Stimulated activated CD8-positive, alpha-beta memory T cell treated with anti-CD3 and anti-CD28 coated beads, Interleukin-7, amount 100 ng/mL, for 48 hours (primary cell): ENCODE measurements around the gene CHTOP.
"Not testable (repeated sequence)": the region's sequence is repeated elsewhere in the genome, so short reads cannot be mapped to it uniquely, and the experiment has no call there.

Experiments
- DNase-seq, 2 donors: peaks; one replicate each; pipeline ENCODE4 v3.0.0-alpha.2; 2020; ENCODE audit warnings: low read depth in 1 of 2; ENCODE audit errors: extremely low read depth in 1 of 2

Gene CHTOP

GRCh38 chr1:153633754-153634665, at the start of gene CHTOP:
TSS of gene CHTOP (plus strand) at chr1:153634066. CDS start at chr1:153636589, 2,523 bp downstream.
- DNase-seq, result peak; percentile 92 to 96

GRCh38 chr1:153585006-153585405, 48.9 kb upstream of the CHTOP start:
- no peak for DNase-seq

GRCh38 chr1:153586347-153586746, 47.5 kb upstream of the CHTOP start:
- no peak for DNase-seq

GRCh38 chr1:153587314-153587713, 46.6 kb upstream of the CHTOP start:
- DNase-seq, result no peak

- DNase-seq, result not testable (repeated sequence)
These were observed 45.8 kb upstream of the CHTOP start for GRCh38 chr1:153588033-153588432.

GRCh38 chr1:153588482-153588881, 45.4 kb upstream of the CHTOP start:
- no peak for DNase-seq

- DNase-seq, result no peak
These were observed 41.1 kb upstream of the CHTOP start for GRCh38 chr1:153592748-153593147.

GRCh38 chr1:153597206-153597605, 36.7 kb upstream of the CHTOP start:
- peak in 1 of 2 donors; percentile 22 for DNase-seq

GRCh38 chr1:153598309-153599172, 35.3 kb upstream of the CHTOP start:
- peak in 1 of 2 donors; percentile 17 for DNase-seq

- no peak for DNase-seq
These were observed 34.0 kb upstream of the CHTOP start for GRCh38 chr1:153599847-153600246.

- DNase-seq, result no peak
These were observed 31.1 kb upstream of the CHTOP start for GRCh38 chr1:153602749-153603148.

- no peak for DNase-seq
These were observed 27.7 kb upstream of the CHTOP start for GRCh38 chr1:153606194-153606593.

- DNase-seq, result no peak
These were observed 26.5 kb upstream of the CHTOP start for GRCh38 chr1:153607381-153607780.

- DNase-seq, result no peak
These were observed 25.7 kb upstream of the CHTOP start for GRCh38 chr1:153608089-153608682.

GRCh38 chr1:153608742-153609584, 24.9 kb upstream of the CHTOP start:
- no peak for DNase-seq

- DNase-seq, result no peak
These were observed 24.3 kb upstream of the CHTOP start for GRCh38 chr1:153609585-153609907.

GRCh38 chr1:153610334-153610733, 23.5 kb upstream of the CHTOP start:
- no peak for DNase-seq

- DNase-seq, result no peak
These were observed 23.0 kb upstream of the CHTOP start for GRCh38 chr1:153610811-153611301.

- DNase-seq, result no peak
These were observed 22.5 kb upstream of the CHTOP start for GRCh38 chr1:153611356-153611755.

GRCh38 chr1:153612111-153612754, 21.6 kb upstream of the CHTOP start:
- DNase-seq, result no peak
